ENCODE data around the gene CNNM1.

Gene CNNM1

DNA sequence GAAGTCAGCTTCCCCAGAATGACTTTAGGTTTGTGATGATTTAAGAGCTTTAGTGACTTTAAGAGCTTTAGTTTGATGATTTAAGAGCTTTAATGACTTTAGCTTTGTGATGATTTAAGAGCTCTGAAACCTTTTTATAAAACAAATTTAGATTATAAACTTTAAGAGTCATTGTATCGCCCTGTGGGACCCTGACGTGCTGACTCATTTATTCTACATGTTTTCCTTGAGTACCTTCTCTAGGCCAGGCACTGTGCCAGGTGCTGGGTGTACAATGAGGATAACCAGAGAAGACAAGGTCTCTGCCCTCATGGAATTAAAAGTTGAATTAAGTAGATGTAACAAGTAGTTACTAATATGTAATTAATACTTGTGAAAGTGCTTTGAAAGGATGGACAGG is 45.4 kb downstream of the CNNM1 start:
- DNase-seq (ENCODE audit: low spot score) = no peak

- DNase-seq (ENCODE audit: low spot score) = no peak
Measured at GRCh38 chr10:99374972-99375371, 45.8 kb downstream of the CNNM1 start.

GRCh38 chr10:99375426-99375825 is 46.3 kb downstream of the CNNM1 start:
- DNase-seq (ENCODE audit: low spot score) = no peak

DNA sequence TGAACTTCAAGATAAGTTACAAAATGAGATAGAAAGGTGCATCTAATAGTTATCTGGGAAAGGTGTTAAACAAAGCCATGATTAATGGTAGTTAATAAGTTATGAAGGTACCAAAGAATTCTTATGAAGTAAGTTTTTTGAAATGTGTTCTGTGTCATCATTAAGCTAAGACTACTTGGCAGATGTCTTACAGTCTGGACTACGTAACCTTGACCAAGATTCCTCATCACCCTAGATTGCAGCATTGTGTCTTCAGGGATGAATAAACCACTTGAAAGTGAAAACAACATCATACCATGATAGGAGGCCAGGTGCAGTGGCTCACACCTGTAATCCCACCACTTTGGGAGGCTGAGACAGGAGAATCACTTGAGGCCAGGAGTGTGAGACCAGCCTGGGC is 53.0 kb downstream of the CNNM1 start:
- DNase-seq (ENCODE audit: low spot score) = no peak

DNA sequence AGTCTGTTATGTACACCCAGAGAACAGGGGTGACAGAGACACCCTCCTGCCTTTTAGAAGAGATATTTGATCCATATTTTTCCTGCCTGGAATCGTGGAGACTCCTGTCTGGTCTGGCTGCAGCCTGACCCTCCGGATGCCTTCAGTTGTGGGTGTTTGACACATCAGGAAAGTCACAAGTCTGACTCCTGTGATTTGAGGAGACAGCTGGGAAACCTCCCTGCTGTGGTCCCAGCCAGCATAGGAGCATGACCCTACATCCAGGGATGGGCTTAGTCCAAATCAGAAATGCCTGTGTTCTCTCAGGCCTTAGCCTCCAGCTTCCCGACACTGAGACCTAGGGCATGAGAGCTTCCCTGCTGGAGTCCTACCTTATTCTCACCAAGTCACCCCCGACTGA is 57.9 kb downstream of the CNNM1 start:
- DNase-seq (ENCODE audit: low spot score) = no peak

DNA sequence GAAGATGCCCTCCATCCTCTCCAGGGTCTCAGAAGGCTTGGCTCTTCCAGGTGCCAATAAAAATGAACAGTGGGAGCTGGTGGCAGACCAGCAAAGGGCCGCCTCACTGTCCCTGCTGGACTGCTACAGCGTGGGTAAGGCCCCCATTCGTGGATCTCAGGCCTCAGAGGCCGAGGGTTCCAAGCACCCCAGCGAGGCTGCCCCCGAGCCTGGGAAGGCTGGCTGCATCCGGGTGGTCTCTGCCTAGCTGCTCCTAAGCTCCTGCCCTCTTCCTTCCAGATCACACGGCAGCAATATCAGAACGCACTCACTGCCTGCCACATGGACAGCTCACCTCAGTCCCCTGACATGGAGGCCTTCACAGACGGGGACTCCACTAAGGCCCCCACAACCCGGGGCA is 58.4 kb downstream of the CNNM1 start:
- no peak for DNase-seq (ENCODE audit: low spot score)

- DNase-seq (ENCODE audit: low spot score) = no peak
Measured at GRCh38 chr10:99389729-99390480, 60.7 kb downstream of the CNNM1 start.

- DNase-seq (ENCODE audit: low spot score) = no peak
Measured at GRCh38 chr10:99391346-99391745, 62.2 kb downstream of the CNNM1 start.

DNA sequence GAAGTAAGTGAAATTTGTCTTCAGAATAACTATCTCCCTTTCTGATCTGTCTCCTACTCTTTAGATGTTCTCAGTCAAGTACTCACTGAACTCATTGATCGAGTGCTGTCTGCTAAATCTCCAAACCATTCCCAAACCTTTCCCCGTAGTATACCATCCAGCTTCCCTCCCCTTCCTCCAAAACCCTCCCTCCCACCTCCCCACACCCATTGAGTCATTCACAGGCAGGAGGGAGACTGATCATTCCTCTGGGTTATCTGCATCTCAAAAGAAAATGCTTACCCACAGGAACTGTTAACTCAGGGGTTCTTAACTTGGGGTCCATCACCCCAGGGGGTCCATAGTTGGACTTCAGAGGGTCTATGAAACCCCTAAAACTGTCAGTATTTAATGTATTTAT is 63.9 kb downstream of the CNNM1 start:
- DNase-seq (ENCODE audit: low spot score) = peak; percentile 19

- DNase-seq (ENCODE audit: low spot score) = no peak
Measured at GRCh38 chr10:99393683-99394082, 64.5 kb downstream of the CNNM1 start.

GRCh38 chr10:99394256-99394655 is 65.1 kb downstream of the CNNM1 start:
- DNase-seq (ENCODE audit: low spot score) = no peak

- no peak for DNase-seq (ENCODE audit: low spot score)
Measured at GRCh38 chr10:99394761-99395386, 65.7 kb downstream of the CNNM1 start.

GRCh38 chr10:99395750-99396445 is 66.7 kb downstream of the CNNM1 start:
- peak; percentile 68 for DNase-seq (ENCODE audit: low spot score)

DNA sequence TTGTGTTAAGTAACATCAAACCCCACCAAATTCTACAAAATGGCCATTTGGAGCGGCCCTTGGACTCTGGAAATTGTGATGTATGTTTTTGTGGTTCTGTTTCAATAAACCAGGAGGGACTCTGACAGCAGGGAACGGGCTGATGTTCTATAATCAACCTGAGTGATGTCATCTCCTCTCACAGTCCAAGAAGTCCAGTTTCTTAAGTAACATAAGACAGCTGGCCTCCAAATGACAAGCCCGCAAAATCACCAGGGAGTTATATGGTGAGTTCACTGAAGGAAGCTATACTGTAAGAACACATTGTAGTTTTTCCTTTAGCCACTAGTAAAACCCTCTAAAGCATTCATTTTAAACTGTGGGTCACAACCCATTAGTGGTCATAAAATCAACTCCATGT is 67.3 kb downstream of the CNNM1 start:
- DNase-seq (ENCODE audit: low spot score) = peak; percentile 79

DNA sequence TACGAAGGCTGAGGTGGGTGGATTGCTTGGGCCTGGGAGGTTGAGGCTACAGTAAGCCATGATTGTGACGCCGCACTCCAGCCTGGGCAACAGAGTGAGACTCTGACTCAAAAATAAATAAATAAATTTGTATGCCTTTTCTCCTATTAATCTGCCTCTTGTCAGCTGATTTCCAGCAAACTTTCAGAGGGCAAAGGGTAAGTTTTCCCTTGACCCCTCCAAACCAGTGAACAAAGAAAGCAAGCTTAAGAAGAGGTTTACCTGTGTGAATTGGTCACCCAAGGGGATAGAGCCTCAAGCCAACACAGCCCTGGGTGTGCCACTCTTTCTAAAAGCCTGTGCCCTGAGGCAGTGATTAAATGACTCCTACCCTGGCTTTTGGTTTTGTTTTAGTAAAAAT is 70.5 kb downstream of the CNNM1 start:
- no peak for DNase-seq (ENCODE audit: low spot score)

DNA sequence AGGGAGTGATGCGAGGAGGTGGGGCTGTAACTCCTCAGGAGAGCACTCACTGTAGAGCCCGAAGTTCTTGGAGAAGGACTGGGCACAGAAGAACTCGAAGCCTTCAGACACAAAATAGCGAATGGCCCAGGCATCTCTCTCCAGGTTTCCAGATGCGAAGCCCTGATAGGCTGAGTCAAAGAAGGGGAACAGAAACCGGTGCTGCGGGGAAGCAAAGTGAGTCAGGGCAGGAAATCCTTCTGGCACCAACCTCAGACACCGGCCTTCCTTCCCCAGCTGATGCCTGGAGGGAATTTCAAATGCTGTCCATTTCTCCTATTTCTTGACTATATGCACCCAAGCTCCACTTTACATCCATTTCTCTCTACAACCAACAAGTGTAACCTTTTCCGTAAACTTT is 74.5 kb downstream of the CNNM1 start:
- no peak for DNase-seq (ENCODE audit: low spot score)

GRCh38 chr10:99406149-99406548 is 77.0 kb downstream of the CNNM1 start:
- DNase-seq (ENCODE audit: low spot score) = no peak

DNA sequence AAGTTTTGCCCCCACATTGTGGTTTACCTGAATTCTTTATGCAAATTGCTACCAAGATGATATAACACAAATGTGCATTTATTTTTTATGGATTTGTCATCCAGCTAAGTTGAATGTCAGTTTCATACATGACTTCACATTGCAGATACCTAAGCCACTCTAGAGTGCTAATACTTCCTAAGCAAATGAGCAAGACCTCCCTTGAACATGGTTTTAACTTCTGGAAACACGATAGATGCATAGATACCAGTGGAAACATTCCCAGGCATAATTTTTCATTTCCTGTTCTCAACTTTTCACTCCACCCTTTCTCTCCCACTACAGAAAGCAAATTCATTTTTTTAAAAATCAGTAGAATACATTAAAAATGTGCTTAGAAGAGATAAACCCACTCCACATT is 81.0 kb downstream of the CNNM1 start:
- no peak for DNase-seq (ENCODE audit: low spot score)

DNA sequence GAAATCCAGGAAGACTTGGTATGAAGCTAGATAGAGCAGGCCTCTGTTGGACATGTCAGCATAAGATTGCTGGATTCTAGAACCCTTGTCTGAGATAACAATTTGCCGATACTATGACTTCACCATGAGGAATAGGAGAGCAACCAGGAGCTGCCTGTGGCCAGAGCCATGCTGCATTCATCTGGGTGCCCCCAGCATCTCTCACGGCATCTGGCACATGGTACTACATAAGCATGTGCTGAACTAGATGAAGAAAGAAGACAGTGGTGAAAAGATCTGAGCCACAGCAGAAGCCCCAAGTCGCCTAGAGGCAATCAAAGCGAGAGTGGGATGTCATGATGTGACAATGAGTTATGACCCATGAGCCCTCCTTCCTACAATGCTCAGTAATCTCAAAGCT is 81.7 kb downstream of the CNNM1 start:
- no peak for DNase-seq (ENCODE audit: low spot score)

GRCh38 chr10:99411546-99411945 is 82.4 kb downstream of the CNNM1 start:
- no peak for DNase-seq (ENCODE audit: low spot score)

GRCh38 chr10:99412099-99412498 is 82.9 kb downstream of the CNNM1 start:
- DNase-seq (ENCODE audit: low spot score) = no peak

DNA sequence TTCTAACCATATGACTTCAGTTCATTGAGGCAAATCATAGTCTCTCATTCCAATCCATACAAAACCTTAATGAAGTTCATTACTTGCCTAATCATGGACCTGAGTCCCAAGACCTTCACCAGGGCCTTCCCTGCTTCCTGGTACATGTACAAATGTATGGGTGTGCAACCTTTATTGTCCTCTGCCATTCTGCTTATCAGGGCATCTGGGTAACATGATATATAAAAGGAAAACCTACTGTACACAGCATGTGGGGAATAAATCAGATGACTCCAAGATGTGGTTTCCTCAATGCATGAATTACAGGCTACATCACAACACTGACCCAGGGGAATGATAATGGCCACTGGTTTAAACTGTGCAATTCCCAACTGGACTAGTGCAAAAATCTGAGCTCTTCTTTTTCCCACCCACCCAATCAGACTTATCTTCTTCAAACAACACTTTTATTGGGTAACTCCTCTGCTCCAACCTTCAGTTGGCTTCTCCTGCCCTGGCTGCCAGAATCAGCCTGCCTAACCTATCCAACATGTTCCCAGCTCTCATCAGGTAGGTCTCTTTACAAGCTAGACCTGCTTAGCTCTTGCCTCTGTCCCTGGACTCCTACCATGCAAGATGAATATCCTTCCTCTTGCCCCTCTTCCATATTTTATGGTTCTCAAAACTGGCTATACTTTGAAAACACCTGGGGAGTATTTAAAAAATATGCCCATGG is 89.9 kb downstream of the CNNM1 start:
- DNase-seq (ENCODE audit: low spot score) = no peak

- no peak for DNase-seq (ENCODE audit: low spot score)
Measured at GRCh38 chr10:99419688-99420087, 90.5 kb downstream of the CNNM1 start.

Measured in hepatic stellate cell (primary cell).